DMS 273 treated with DMSO at 0.1 percent for 48 hours (cell line): ENCODE data around the gene NCAPH2.

Source experiments
- DNase-seq: peaks from one replicate; lab custom pipeline; 2025; lab: John Stamatoyannopoulos, UW

NCAPH2 gene

GRCh38 chr22:50548921-50549790 is 41.1 kb downstream of the NCAPH2 start:
- no peak for DNase-seq

GRCh38 chr22:50550395-50550794 is 42.4 kb downstream of the NCAPH2 start:
- DNase-seq = no peak

GRCh38 chr22:50551160-50551752 is 43.2 kb downstream of the NCAPH2 start:
- no peak for DNase-seq

- no peak for DNase-seq
Observed at GRCh38 chr22:50553310-50553709, 45.3 kb downstream of the NCAPH2 start.

GRCh38 chr22:50556703-50557102 is 48.7 kb downstream of the NCAPH2 start:
- DNase-seq = no peak

- DNase-seq = no peak
Observed at GRCh38 chr22:50560034-50560433, 52.0 kb downstream of the NCAPH2 start.

GRCh38 chr22:50561401-50562358 is 53.7 kb downstream of the NCAPH2 start:
- no peak for DNase-seq

- DNase-seq = peak; percentile 81
Observed at GRCh38 chr22:50562523-50563412, 54.7 kb downstream of the NCAPH2 start, which contains the start of gene SYCE3. Gene SYCE3, minus strand, starts transcription at chr22:50562919. Its CDS starts 6,514 bp downstream, at chr22:50556405.

GRCh38 chr22:50563413-50564160 is 55.6 kb downstream of the NCAPH2 start:
- no peak for DNase-seq

- no peak for DNase-seq
Observed at GRCh38 chr22:50564289-50564688, 56.3 kb downstream of the NCAPH2 start.

- DNase-seq = no peak
Observed at GRCh38 chr22:50567721-50568252, 59.8 kb downstream of the NCAPH2 start.

- no peak for DNase-seq
Observed at GRCh38 chr22:50568626-50569025, 60.6 kb downstream of the NCAPH2 start.

GRCh38 chr22:50569041-50569459 is 61.0 kb downstream of the NCAPH2 start:
- DNase-seq = no peak

- no peak for DNase-seq
Observed at GRCh38 chr22:50569896-50570535, 62.0 kb downstream of the NCAPH2 start.

GRCh38 chr22:50570861-50571260 is 62.8 kb downstream of the NCAPH2 start:
- no peak for DNase-seq

GRCh38 chr22:50571264-50572175 is 63.5 kb downstream of the NCAPH2 start:
- DNase-seq = no peak

GRCh38 chr22:50572965-50573364 is 64.9 kb downstream of the NCAPH2 start:
- DNase-seq = no peak
